ENCODE results near the gene SERPINB5.

Gene SERPINB5

DNA sequence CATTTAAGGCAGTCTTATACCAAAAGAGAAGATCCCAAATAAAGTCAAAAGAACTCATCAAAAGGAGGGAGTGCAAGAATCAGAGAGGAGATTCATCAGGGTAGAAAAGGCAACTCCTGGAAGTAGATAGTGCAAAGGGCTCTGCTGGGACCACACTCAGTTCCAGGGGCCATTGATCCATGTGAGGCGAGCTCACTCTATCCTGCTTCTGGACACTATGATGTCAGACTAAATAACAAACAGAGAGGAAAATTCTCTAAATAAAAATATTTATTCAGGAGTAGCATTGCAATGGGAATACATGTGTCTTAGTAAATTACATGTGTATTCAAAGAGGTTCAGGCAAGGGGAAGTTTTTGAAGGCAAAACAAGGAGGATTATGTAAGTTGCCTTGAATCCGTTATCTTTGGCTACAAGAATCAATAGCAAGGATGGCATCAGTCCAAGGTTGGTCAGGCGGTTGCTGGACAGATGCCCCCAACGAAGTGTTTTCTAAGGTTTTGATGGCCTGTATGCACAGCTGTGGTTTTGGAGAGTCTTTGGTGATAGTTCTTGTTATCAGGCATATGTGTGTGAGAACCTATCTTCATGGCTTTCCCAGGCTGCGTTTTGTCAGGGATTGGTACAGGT, 52.2 kb downstream of the SERPINB5 start:
- no peak for DNase-seq

DNA sequence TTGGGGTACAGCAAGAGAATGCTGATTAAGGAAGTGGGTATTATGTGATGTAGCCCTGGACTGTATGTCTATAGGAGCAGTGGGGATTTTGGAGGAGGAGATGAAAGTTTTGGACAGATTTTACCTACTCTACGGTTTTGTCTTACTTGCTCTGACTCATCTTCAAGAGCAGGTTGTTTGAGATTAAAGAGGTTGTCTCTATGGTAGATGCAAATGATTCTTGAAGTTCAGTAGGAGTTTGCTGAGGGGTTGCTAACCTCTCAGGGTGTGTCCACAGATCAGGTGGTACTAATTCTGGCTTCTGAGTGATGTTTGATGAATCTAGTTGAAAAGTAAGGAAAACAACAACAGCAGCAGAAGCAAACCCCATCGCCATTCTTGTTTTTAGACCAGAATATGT, 55.7 kb downstream of the SERPINB5 start:
- DNase-seq: no peak

DNA sequence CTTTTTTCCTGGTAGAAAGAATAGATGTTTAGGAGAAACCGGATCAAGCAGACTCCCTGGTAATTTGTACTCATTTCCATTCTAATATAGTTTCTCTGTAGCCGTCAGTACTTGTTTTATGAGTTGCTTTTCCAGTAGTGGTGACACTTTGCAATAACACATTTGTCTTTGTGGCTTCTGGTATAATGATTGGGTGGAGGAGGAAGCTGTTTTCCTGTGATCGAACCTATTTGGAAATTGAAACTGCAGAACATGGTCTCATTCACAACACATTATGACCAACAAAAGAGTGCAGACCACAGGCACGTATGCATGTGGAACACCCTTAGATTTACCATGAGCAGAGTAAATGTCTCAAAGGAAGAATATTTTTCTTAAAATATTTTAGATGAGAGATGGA, 57.9 kb downstream of the SERPINB5 start:
- DNase-seq: no peak

- DNase-seq: no peak
These were observed 63.2 kb downstream of the SERPINB5 start for GRCh38 chr18:63539904-63540510.

- DNase-seq: no peak
These were observed 65.3 kb downstream of the SERPINB5 start, which contains the start of gene SERPINB12 for GRCh38 chr18:63542069-63542468. Gene SERPINB12, plus strand, starts transcription at chr18:63542369. Its CDS starts 13,791 bp downstream, at chr18:63556160.

- no peak for DNase-seq
These were observed 67.3 kb downstream of the SERPINB5 start for GRCh38 chr18:63544017-63544416.

DNA sequence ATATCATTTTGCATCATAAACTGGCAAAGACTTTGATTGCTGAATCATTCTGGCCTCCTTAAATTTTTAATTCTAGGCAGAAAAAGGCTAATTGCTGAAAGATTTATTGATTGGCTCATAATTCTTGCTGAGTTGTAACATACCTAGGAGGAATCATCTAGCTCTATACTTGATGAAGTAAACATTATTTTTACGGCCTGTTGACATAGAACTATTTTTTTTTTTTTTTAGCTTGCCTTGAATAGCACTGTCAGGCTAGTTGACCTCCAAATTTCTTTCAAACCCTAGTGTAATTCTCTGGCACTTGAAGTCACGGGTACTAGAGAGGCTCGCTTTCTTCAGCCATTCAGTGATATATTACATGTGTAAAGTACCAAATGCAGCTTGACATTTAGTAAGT, 68.2 kb downstream of the SERPINB5 start:
- DNase-seq: no peak

DNA sequence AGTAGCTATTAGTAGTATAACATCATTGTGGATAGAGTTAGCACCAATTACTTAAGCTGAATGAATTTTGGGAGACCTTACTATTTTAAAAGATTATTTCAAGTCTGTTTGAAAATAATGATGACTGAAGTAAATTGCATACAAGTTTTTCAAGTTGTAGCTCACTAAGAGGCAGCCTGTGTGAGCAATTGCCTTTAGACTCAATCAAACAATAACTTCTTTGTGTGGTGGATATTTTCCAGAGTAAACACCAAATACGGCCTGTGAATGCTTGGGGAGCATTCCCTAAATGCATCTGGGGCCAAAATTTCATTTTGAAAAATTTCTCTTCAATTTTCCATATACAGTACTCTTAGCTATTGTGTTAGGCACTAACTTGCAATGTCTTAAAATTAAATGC, 73.3 kb downstream of the SERPINB5 start:
- no peak for DNase-seq

GRCh38 chr18:63551769-63552168, 75.0 kb downstream of the SERPINB5 start:
- no peak for DNase-seq

- DNase-seq: no peak
These were observed 75.8 kb downstream of the SERPINB5 start for GRCh38 chr18:63552581-63552980.

- peak; percentile 64 for DNase-seq
These were observed 76.3 kb downstream of the SERPINB5 start for GRCh38 chr18:63553081-63553480.
